Measurements from ENCODE around the gene MTOR.
A peak's percentile ranks its signal among the peaks of the same experiment; 100 is the strongest.
"Not testable (repeated sequence)": the region's sequence is repeated elsewhere in the genome, so short reads cannot be mapped to it uniquely, and the experiment has no call there.

Gene MTOR

DNA sequence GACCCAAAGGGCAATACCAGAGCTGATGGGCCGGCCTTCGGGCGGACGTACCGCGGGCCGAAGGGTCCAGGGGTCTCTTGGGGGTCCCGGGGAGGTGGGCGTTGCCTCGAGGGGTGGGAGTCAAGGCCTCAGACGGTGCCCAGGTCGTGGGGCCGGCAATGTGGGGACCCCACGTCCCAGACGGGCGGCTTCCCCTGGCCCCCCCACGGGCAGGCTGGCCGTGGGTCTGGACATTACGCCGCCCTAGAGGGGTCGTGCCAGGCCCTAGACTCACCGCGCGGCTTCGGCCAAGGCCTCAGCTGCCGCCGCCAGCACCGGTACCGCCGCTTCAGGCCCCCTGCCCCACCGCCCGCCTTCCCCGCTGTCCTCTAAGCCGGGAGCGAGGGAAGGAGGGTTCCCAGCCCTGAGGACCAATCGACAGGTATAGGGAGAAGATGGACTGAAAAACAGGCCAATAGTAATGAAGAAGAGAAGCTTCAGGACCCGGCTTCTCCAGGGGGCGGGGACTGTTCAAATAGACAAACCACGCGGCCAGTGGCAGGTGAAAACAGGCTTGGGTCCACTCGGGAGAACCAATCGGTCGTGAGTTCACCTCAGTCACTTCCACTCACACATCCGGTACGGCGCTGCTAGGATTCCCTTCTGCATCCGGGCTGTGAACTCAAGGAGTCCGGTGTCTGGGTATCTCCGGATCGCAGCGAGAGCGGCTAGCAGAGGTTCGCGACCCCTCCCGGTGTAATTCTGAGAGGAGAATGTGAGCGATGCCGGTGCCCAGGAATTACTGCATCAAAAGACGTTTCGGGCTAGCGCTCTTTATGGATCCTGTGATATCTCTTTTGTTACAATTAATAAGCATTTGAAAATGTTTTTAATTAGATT is at the start of gene MTOR:
MTOR (minus strand) TSS at position 381 of the 879 bp plus-strand sequence. CDS start 3,142 bp downstream, outside the sequence.
- peak; percentile 94 to 98 (median 95) for DNase-seq (ENCODE audit: low read depth in 3 of 3)

DNA sequence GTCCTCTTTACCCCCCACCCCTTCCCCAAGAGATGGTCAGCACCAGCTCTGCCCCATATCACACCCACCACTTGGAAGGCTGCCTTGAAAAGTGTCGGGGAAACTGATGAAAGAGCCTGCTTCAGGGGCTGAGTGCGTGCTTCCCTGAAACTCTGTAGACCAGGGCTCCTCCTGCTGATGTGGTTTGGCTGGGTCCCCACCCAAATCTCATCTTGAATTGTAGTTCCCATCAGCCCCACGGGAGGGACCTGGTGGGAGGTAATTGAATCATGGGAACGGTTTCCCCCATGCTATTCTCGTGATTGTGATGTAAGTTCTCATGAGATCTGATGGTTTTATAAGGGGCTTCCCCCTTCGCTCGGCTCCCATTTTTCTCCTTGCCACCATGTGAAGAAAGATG is 47.0 kb upstream of the MTOR start:
- DNase-seq (ENCODE audit: low read depth in 3 of 3), result no peak

DNA sequence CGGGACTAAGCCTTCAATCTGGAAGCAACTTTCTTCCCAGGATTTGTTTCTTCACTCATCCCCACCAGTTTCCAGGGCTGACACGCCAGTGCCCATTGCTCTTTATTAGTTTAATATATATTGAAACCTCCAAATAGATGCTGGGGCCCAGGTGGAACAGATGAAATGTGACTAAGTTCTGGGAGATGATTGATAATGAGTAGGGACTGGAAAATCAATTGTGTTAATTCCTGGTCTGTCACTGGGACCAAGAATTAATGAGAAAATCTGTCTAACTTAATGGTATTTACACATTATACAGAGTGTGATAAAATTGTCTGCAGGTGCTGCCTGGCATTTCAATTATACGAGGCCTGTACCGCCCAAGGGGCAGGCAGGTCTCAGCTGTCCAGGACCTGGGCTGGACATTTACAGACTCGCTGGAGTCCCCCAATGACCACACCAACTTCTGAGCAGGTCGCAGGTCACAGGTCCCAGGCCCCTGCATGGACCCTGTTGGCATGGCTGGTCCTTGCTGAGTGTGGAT is 46.4 kb upstream of the MTOR start:
- DNase-seq (ENCODE audit: low read depth in 3 of 3), result no peak

DNA sequence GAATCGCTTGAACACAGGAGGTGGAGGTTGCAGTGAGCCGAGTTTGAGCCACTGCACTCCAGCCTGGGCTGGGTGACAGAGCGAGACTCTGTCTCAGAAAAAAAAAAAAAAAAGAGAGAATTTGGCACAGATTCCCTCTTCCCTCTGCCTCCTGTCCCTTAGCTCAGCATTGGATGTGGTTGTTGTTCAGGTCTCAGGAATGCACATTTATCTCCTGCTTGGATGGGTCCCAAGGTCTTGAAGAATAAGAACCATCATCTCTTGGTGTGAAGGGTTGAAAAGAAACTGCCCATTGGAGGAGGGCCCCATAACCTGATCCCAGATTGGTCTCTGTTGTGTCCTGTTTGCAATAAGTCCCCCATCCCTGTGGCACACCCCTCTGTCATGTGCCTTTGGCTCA is 45.5 kb upstream of the MTOR start:
- DNase-seq (ENCODE audit: low read depth in 3 of 3), result no peak

DNA sequence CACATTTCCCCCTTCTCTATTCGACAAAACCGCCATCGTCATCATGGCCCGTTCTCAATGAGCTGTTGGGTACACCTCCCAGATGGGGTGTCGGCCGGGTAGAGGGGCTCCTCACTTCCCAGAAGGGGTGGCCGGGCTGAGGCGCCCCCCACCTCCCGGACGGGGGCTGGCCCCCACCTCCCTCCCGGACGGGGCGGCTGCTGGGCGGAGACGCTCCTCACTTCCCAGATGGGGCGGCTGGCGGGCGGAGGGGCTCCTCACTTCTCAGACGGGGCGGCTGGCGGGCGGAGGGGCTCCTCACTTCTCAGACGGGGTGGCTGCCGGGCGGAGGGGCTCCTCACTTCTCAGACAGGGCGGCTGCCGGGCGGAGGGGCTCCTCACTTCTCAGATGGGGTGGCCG is 43.2 kb upstream of the MTOR start:
- not testable (repeated sequence) for DNase-seq (ENCODE audit: low read depth in 3 of 3)

DNA sequence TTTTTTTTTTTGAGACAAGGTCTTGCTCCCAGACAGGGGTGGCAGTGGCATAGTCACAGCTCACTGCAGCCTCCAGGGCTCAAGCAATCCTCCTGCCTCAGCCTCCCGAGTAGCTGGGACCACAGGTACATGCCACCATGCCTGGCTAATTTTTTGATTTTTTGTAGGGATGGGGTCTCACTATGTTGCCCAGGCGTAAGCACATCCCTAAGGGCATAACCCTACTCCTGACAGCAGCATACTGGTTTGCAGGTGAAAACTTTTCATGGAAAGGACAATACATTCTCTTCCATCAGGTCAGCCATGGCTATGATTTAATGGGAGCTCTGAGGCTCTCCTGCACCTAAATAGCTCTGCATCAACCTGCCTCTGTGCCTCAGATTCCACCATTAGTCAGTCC is 40.0 kb upstream of the MTOR start:
- no peak for DNase-seq (ENCODE audit: low read depth in 3 of 3)

DNA sequence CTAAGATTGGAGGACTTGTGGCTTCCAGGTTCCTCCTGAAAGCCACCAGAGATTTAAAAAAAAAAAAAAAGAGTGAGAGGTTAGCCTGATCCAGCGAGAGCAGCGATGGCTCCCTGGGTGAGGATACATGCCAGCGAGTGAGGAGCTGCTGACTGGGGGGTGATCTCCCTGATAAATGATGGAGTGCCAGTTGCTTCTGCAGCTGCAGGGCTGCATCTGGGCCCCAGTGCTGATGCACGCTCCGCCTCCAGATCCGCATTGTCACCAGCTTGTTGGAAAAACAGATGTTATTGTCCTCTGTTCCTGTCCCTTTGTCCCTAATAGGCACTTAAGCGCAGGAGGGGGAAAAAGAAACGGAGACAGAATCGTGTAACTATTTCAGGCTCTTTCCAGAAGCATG is 39.2 kb upstream of the MTOR start:
- no peak for DNase-seq (ENCODE audit: low read depth in 3 of 3)

DNA sequence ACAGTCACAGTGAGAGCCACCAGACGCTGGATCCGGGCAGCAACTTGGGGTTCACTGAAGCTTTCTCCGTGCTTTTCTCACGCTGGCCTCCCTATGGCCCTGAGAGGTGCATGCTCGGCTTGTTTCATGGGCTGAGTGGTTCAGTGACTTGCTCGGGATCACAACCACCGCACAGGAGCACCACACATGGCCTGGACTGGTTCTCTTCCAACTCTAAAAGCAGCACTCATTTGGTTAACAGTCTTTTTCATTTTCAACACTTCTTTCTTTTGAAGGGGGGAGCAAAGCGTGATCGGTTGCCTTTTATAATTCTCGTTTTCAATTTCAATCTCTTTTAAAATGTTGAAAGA is 36.8 kb upstream of the MTOR start:
- DNase-seq (ENCODE audit: low read depth in 3 of 3), result no peak

DNA sequence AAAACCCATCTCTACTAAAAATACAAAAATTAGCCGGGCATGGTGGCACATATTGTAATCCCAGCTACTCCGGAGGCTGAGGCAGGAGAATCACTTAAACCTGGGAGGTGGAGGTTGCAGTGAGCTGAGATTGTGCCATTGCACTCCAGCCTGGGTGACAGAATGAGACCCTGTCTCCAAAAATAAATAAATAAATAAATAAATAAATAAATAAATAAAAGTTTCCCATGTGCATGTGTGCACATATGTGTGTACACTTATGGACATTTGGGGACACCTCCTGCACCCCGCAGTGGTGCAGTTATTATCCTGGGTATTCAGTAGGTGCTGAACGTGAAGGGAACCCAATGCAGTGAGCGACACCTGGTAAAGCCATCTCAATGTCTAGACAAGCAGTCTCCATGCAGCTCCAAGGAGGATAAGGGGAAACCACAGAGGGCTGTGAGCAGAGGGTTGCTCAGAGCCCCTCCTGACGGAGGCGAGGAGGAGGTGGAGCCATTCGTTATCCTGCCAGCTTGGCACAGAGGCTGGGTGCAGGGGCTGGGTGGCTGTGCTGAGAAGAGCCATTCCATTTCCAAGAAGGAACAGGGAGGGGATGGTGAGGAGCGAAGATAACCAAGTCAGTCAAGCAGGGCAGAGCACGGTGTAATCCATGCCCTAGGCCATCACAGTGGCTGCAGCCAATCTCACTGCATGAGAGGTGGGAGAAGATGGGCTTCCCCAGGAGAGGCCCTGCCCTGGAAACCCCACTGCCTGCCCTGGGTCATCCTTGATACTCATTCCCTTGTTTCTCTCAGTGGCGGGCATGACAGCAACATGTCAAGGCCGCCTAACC is 36.3 kb upstream of the MTOR start:
- no peak for DNase-seq (ENCODE audit: low read depth in 3 of 3)

DNA sequence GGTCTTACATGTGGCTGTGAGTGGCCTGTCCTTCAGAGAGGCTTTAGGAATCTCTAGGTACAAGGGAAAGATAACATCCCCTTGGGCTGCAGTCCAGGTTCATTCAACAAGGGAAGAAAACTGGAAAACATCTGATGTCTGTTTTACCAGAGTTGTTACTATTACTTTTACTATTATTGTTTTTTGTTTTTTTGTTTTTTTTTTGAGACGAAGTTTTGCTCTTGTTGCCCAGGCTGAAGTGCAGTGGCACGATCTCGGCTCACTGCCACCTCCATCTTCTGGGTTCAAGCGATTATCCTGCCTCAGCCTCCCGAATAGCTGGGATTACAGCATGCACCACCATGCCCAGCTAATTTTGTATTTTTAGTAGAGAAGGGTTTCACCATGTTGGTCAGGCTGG is 35.4 kb upstream of the MTOR start:
- DNase-seq (ENCODE audit: low read depth in 3 of 3), result not testable (repeated sequence)

DNA sequence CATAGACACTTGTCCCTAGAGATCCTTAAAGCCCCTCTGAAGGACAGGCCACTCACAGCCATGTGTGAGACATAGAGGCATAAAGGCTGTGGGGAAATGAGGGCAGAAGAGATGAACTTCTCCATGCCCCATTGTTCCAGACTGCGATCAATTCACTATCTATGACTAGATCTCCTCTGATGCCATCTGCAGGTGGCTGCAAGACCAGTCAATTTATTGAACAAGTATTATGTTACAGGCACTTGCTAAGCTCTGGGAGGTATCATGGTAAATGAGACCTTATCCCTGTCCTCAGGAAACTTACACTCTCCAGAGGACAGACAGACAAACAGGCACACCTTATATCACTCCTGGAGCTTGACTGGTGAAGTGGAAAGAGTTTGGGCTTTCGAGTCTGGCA is 33.6 kb upstream of the MTOR start:
- no peak for DNase-seq (ENCODE audit: low read depth in 3 of 3)

DNA sequence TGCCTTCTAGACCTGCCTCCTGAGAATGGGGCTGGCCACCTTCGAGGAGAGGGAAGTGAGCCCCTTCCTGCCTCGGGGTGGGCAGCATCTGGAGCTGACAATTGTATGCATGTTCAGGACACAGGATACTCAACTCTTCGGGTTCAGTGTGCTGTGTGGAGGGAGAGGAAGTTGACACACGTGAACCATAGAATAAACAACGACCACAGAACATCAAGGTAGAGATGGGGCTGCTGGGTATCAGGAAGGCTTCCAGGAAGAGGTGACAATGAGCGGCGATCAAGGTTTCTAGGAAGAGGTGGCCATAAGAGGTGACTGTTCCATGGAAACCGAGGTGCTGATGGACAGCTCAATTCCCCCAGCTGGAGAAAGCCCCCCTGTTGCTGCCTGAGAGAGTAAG is 32.6 kb upstream of the MTOR start:
- DNase-seq (ENCODE audit: low read depth in 3 of 3), result no peak

DNA sequence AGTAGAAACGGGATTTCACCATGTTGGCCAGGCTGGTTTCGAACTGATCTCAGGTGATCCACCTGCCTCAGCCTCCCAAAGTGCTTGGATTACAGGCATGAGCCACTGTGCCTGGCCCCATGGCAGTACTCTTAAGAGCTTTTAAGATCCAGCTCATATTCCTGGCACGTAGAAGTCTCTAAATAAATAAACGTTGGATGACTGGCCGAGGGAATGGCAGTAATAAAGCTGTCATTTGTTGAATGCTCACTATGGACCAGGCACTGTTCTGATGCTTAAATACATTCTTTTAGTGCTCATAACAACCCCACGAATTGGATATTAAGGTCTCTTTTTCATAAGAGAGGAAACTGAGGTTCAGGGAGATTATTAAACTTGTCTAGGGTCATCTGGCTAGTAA is 31.5 kb upstream of the MTOR start:
- no peak for DNase-seq (ENCODE audit: low read depth in 3 of 3)

DNA sequence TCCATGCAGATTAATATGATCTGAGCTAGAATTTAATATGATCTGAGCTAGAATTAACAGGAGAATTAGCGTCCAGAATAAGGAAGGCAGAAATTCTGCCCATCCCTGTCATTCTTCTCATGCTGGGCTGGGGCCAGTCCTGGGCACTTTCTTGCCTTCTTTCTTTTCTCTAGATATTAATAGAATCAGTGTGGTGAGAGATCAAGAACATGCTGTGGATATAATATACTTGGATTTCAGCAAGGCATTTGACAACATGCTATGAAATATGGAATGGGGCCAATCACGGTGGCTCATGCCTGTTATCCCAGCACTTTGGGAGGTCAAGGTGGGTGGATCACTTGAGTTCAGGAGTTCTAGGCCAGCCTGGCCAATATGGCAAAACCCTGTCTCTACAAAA is 28.7 kb upstream of the MTOR start:
- DNase-seq (ENCODE audit: low read depth in 3 of 3), result no peak

DNA sequence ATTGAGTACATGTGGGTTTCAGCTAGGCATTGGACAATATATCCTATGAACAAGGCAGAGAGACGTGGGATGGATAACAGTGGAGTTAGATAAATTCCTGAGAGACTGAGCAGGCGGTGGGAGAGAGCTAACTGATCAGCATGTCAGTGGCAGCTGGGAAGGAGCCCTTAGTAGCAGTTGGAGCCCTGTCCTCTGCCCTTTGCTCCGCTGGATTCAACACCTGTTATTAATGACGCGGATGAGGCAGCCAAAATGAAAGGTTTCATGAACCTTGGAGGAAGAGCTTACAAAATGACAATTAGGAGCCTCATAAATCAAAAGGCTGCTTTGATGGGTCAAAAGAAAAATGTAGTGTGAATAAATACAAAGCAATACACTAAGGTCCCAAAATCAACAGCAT is 26.7 kb upstream of the MTOR start:
- no peak for DNase-seq (ENCODE audit: low read depth in 3 of 3)

DNA sequence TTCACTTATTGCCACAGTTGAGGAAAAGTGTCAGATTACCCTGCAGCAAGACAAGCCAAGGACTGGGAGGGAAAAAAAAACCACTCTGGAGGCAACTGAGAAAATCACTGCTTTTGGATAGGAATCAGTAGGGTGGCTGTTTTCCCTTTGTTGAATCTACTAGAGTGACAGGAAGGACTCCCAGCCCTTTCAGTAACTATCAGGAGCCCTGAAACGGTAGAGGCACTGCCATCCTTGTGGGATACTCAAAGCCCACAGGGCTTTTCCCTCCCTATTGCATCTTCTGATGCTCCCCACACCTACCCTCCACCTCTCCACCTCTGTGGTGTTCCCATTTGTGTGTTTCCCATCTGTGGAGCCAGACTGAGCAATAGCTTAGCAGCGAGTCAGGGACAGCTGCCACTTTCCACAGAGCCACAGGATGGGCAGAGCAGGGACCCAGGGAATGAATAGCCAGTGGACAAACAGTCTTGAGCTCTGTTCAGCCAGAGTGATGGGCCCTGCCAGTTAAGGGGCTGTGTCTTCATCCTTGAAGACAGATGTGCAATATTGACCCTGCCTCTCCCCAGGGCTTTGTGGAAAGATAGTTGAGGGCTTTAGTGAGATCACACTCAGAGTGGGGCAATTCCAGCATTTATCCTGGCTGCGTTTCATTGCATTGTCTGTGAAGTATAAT is 24.5 kb upstream of the MTOR start:
- no peak for DNase-seq (ENCODE audit: low read depth in 3 of 3)

DNA sequence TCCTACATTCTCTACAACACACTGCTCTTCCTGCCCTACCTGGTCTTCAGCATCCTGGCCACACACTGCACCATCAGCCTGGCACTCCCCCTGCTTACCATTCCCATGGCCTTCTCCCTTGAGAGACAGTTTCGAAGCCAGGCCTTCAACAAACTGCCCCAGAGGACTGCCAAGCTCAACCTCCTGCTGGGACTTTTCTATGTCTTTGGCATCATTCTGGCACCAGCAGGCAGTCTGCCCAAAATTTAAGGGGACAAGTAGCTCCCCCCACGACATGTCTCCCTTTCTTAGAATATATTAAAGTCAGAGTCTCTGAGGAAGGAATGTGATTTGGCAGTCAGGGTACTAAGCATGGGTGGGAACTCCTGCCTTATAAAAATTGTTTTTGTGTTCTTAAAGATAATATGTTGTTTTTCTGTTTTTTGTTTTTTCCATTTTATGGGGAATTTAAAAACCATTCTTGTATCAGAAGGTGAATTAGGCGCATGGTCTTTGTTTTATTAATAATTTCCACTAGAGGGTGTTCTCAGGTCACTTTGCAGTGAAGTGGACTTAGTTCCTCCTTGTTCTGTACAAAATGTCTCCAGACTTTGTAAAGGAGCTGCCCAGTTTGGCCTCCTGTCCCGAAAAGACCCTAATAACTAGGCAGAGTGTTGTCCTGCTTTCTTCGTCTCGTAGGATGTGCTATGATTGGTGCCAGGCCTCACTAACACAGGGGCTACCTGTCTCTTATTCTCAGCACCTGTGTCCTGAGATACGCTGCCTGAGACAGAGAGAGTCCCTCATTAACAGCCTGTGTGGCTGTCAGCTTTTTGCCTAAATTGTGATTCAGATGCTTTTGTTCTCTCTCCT is 23.8 kb upstream of the MTOR start:
- no peak for DNase-seq (ENCODE audit: low read depth in 3 of 3)

DNA sequence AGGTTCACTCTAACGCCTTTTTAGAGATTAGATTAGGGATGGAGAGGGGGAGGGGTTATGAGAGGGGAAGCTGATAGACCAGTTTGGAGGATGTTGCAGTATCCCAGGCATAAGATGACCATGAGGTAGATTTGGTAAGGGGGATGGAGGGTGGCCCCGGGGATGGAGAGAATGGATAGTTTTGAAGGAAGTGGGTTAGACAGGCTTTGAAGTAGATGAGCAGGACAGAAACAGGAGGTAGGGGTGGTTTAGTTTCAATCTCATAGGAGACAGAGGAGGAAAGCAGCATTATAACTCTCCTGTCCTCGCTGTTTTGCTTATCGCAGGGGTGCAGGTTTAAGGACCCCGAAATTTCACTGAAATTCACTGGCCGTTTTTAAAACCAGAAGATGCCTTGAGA is 22.4 kb upstream of the MTOR start:
- DNase-seq (ENCODE audit: low read depth in 3 of 3), result no peak

DNA sequence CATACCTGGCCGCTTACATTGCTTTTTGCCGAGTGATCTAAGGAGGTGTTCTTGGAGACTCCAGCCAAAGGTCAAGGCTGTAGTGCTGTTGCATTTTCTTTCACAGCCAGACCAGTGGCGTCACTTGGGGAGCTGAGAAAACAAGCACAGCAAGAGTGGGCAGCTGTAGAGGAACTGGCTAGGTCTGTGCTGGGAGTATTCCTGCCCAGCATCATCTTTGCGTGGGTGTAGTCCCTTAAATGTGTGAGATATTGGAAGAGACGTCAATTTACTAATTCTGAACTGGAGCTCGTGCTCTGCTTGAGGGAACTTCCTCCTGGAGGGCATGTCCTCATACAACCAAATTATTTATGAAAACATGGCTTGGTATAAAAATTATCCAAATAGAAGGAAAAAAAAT is 20.8 kb upstream of the MTOR start:
- DNase-seq (ENCODE audit: low read depth in 3 of 3), result no peak

DNA sequence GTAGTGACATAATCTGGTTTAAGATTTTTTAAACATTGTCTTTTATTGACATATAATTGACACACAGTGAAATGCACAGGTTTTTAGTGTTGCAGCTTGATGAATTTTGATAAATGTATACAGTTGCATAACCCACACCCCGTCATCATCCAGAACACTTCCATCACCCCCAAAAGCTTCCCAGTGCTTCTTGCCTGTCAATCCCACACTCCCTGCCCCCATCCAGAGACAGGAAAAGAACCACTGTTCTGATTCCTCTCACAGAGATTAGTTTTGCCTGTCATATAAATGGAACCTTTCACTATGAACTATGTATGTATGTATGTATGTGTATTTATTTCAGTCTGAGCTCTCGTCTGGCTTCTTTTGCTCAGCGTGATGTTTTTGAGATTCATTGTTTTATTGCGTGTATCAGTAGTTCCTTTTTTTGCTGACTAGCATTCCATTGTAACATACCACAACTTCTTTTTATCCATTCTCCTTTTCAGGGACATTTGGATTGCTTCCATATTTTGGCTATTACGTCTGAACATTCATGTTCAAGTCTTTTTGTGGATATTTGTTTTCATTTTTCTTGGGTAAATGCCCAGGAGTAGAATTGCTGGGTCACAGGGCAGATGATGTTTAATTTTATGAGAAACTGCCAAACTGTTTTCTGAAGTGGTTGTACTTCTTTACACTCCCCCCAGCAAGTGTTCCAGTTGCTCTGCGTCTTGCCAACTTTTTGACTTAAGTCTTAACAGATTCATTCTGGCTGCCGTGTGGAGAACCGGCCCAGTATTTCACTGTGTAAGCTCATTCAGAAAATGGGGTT is 19.4 kb upstream of the MTOR start:
- no peak for DNase-seq (ENCODE audit: low read depth in 3 of 3)
